Measurements from ENCODE around the gene RNF149.

GRCh38 chr2:101277111-101277510 lies 31.4 kb downstream of the RNF149 start:
- no peak for TF ChIP-seq CTCF (IDR thresholded peaks at IDR 0.05)
- no peak for TF ChIP-seq POLR2A (IDR thresholded peaks at IDR 0.05)
- no peak for TF ChIP-seq POLR2AphosphoS5 (IDR thresholded peaks at IDR 0.05; ENCODE audit: insufficient read depth in 1 of 2, low read depth in 1 of 2)

Measured in vagina (tissue), 2 donors.